HepG2 (cell line): ENCODE results near the gene METTL23. TPM values are rescaled to one million over a fixed set of nuclear protein-coding genes. Genes with fewer than 3 reads are reported as not detected.

Source experiments
- CBFB ChIP-seq: sonication (generic); formaldehyde crosslinking; IDR thresholded peaks from 2 replicates; pipeline ENCODE4 v1.4.0; 2020; ENCODE audit warnings: missing genetic modification reagents
- IKZF4 ChIP-seq: sonication (generic); formaldehyde crosslinking; IDR thresholded peaks from 2 replicates; pipeline ENCODE4 v1.5.1; 2020; ENCODE audit warnings: borderline replicate concordance, mild to moderate bottlenecking, low read depth, missing genetic modification reagents; ENCODE audit errors: not compliant biosample characterization
- JARID2 ChIP-seq: sonication (generic); formaldehyde crosslinking; IDR thresholded peaks from 2 replicates; pipeline ENCODE4 v1.8.1; 2023; ENCODE audit warnings: missing genetic modification reagents, inconsistent platforms; ENCODE audit not compliant: insufficient replicate concordance
- MBNL3 ChIP-seq: fragments of 250-450 bp; sonication (Bioruptor Pico); conservative IDR thresholded peaks from 2 replicates; pipeline ENCODE4 v1.8.0; 2022; ENCODE audit warnings: mild to moderate bottlenecking, inconsistent platforms
- MLX ChIP-seq: IDR thresholded peaks from 2 replicates; pipeline ENCODE4 v1.6.1; 2016
- MXD1 ChIP-seq: sonication (generic); formaldehyde crosslinking; IDR thresholded peaks from 2 replicates; pipeline ENCODE4 v1.4.0; 2020; ENCODE audit warnings: mild to moderate bottlenecking, missing genetic modification reagents
- SMARCE1 ChIP-seq: fragments of 450-650 bp; IDR thresholded peaks from 2 replicates; pipeline ENCODE4 v1.6.1; 2017; ENCODE audit warnings: borderline replicate concordance
- STAT5B ChIP-seq: sonication (generic); formaldehyde crosslinking; IDR thresholded peaks from 2 replicates; pipeline ENCODE4 v1.4.0; 2020; ENCODE audit warnings: missing genetic modification reagents
- TGIF2 ChIP-seq: IDR thresholded peaks from 2 replicates; pipeline ENCODE4 v1.6.1; 2016; ENCODE audit warnings: control low read depth, missing compliant biosample characterization
- TOPORS ChIP-seq: sonication (generic); formaldehyde crosslinking; IDR thresholded peaks from 2 replicates; pipeline ENCODE4 v1.8.0; 2023; ENCODE audit warnings: mild to moderate bottlenecking, missing genetic modification reagents
- ZBTB7A ChIP-seq: sonication (generic); formaldehyde crosslinking; IDR thresholded peaks from 2 replicates; pipeline ENCODE4 v1.8.0; 2022; ENCODE audit warnings: mild to moderate bottlenecking, missing genetic modification reagents
- ZFP90 ChIP-seq: sonication (generic); formaldehyde crosslinking; IDR thresholded peaks from 2 replicates; pipeline ENCODE4 v1.8.0; 2022; ENCODE audit warnings: missing genetic modification reagents, mild to moderate bottlenecking, inconsistent platforms, borderline replicate concordance
- ZNF512B ChIP-seq: sonication (generic); formaldehyde crosslinking; IDR thresholded peaks from 2 replicates; pipeline ENCODE4 v1.5.1; 2020; ENCODE audit warnings: missing genetic modification reagents, mild to moderate bottlenecking, borderline replicate concordance
- ZNF652 ChIP-seq: IDR thresholded peaks from 2 replicates; pipeline ENCODE4 v1.6.1; 2016; ENCODE audit warnings: low read depth, borderline replicate concordance
- ZNF749 ChIP-seq: sonication (generic); formaldehyde crosslinking; IDR thresholded peaks from 2 replicates; pipeline ENCODE4 v1.8.0; 2022; ENCODE audit warnings: mild to moderate bottlenecking, missing genetic modification reagents, moderate library complexity, borderline replicate concordance
- ZNF839 ChIP-seq: sonication (generic); formaldehyde crosslinking; IDR thresholded peaks from 2 replicates; pipeline ENCODE4 v1.4.0; 2020; ENCODE audit warnings: missing genetic modification reagents, mild to moderate bottlenecking, borderline replicate concordance
- ZSCAN29 ChIP-seq: sonication (generic); formaldehyde crosslinking; conservative IDR thresholded peaks from 2 replicates; pipeline ENCODE4 v1.4.0; 2020; ENCODE audit warnings: mild to moderate bottlenecking, missing genetic modification reagents
- polyA plus RNA-seq, 8 experiments: library from polyadenylated mRNA; depleted of rRNA in 3 of 8; stranded (reverse) in 7 of 8; unstranded in 1 of 8; fragments of >200 nt; fragmentation: Illumina TruSeq in 4 of 8; extraction: Trizol in 4 of 8; gene quantifications; 2 replicates each; pipeline versions ENCODE4 v1.2.1 to v1.2.3, GENCODE V29; 2011 to 2016; ENCODE audit warnings: low read depth in 4 of 8, missing spikeins in 1 of 8, mixed read lengths in 1 of 8; ENCODE audit not compliant: insufficient read depth in 1 of 8
- total RNA-seq, 5 experiments: library from RNA; depleted of rRNA; stranded (reverse); fragments of >200 nt; fragmentation: Illumina TruSeq; extraction: Trizol; gene quantifications; 2 replicates each; pipeline ENCODE4 v1.2.3, GENCODE V29; 2016; ENCODE audit warnings: low read depth in 1 of 5
- TF ChIP-seq, protein P1 (sequence below): sonication (generic); formaldehyde crosslinking; IDR thresholded peaks from 2 replicates; pipeline ENCODE4; 2020; ENCODE audit warnings: missing genetic modification reagents, mild to moderate bottlenecking, borderline replicate concordance
- TF ChIP-seq, protein P2 (sequence below): IDR thresholded peaks from 2 replicates; pipeline ENCODE4 v1.6.1; 2012; ENCODE audit warnings: low read depth, low read length, improper control_type of control experiment

Gene METTL23
- total and polyA plus RNA-seq, 2 of the 13 experiments (the other 11 are each of a cell fraction or from before 2014, with no cell fraction given): 39.9 to 104 TPM

GRCh38 chr17:76736349-76737081, 9.9 kb downstream of the METTL23 start (continued):
- TF ChIP-seq SMARCE1 (no peak), ZSCAN29 (CRISPR knock-in tag) (no peak), MXD1 (CRISPR knock-in tag) (no peak), ZNF512B (CRISPR knock-in tag) (no peak), STAT5B (CRISPR knock-in tag) (no peak), TOPORS (no peak), ZNF749 (peak; percentile 35), ZFP90 (peak; percentile 37; the same call in 1 of the 2 replicates), ZNF652 (CRISPR knock-in tag) (peak; percentile 55; the same call in 1 of the 2 replicates), MLX (no peak), ZNF839 (CRISPR knock-in tag) (no peak), MBNL3 (CRISPR knock-in tag) (no peak), ZBTB7A (CRISPR knock-in tag) (no peak), JARID2 (CRISPR knock-in tag) (no peak), TGIF2 (peak; percentile 49), IKZF4 (CRISPR knock-in tag) (no peak), CBFB (CRISPR knock-in tag) (peak; percentile 60)
- TF ChIP-seq, protein P1, sequence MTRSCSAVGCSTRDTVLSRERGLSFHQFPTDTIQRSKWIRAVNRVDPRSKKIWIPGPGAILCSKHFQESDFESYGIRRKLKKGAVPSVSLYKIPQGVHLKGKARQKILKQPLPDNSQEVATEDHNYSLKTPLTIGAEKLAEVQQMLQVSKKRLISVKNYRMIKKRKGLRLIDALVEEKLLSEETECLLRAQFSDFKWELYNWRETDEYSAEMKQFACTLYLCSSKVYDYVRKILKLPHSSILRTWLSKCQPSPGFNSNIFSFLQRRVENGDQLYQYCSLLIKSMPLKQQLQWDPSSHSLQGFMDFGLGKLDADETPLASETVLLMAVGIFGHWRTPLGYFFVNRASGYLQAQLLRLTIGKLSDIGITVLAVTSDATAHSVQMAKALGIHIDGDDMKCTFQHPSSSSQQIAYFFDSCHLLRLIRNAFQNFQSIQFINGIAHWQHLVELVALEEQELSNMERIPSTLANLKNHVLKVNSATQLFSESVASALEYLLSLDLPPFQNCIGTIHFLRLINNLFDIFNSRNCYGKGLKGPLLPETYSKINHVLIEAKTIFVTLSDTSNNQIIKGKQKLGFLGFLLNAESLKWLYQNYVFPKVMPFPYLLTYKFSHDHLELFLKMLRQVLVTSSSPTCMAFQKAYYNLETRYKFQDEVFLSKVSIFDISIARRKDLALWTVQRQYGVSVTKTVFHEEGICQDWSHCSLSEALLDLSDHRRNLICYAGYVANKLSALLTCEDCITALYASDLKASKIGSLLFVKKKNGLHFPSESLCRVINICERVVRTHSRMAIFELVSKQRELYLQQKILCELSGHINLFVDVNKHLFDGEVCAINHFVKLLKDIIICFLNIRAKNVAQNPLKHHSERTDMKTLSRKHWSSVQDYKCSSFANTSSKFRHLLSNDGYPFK (CRISPR knock-in tag): no peak
- TF ChIP-seq, protein P2, sequence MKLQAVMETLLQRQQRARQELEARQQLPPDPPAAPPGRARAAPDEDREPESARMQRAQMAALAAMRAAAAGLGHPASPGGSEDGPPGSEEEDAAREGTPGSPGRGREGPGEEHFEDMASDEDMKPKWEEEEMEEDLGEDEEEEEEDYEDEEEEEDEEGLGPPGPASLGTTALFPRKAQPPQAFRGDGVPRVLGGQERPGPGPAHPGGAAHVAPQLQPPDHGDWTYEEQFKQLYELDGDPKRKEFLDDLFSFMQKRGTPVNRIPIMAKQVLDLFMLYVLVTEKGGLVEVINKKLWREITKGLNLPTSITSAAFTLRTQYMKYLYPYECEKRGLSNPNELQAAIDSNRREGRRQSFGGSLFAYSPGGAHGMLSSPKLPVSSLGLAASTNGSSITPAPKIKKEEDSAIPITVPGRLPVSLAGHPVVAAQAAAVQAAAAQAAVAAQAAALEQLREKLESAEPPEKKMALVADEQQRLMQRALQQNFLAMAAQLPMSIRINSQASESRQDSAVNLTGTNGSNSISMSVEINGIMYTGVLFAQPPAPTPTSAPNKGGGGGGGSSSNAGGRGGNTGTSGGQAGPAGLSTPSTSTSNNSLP: 0 out of 2 replicates have a peak, but pooled peaks have one; percentile 7
